HEK293 (cell line): ENCODE measurements around the gene URAD.

Experiments used
- CTCF ChIA-PET: fragments of 350-600 bp; formaldehyde crosslinking; extraction: SDS; loops from one replicate; lab custom pipeline; 2021; ENCODE audit warnings: antibody characterized with exemption; lab: Yijun Ruan, JAX
- POLR2A ChIA-PET: fragments of 300-600 bp; formaldehyde crosslinking; extraction: SDS; loops from one replicate; lab custom pipeline; 2020; ENCODE audit warnings: antibody characterized with exemption, inconsistent platforms; lab: Yijun Ruan, JAX
- H3K27ac ChIP-seq: fragments of 200-500 bp; sonication (Bioruptor generic); 2 replicates; pipeline ENCODE4 v1.5.1; 2014; ENCODE audit warnings: low read depth, low read length, control low read depth, inconsistent platforms; ENCODE audit errors: extremely low read depth
- H3K36me3 ChIP-seq, 2 experiments: fragments of 200-500 bp in 1 of 2; sonication (Bioruptor generic) in 1 of 2; 1 replicate in 1 of 2; 2 replicates in 1 of 2; pipeline ENCODE4 v1.5.1; 2014 to 2017; ENCODE audit warnings: inconsistent platforms in 2 of 2, low read length in 2 of 2; ENCODE audit not compliant: control insufficient read depth in 2 of 2, insufficient read depth in 1 of 2
- H3K4me1 ChIP-seq: fragments of 200-500 bp; sonication (Bioruptor generic); 2 replicates; pipeline ENCODE4 v1.5.1; 2014; ENCODE audit warnings: mild to moderate bottlenecking, low read length, inconsistent platforms; ENCODE audit not compliant: control insufficient read depth, insufficient read depth
- H3K4me3 ChIP-seq: 2 replicates; pipeline ENCODE4 v1.5.1; 2011; ENCODE audit warnings: low read depth, mild to moderate bottlenecking, control low read depth, low read length, moderate library complexity
- H3K9me3 ChIP-seq: fragments of 200-500 bp; sonication (Bioruptor generic); 2 replicates; pipeline ENCODE4 v1.5.1; 2014; ENCODE audit warnings: low read depth, low read length, inconsistent platforms; ENCODE audit not compliant: control insufficient read depth, insufficient read depth
- IKZF3 ChIP-seq: fragments of 450-650 bp; IDR thresholded peaks from 2 replicates; pipeline ENCODE4 v1.5.0; 2018; ENCODE audit warnings: missing biosample characterization, mild to moderate bottlenecking, missing genetic modification characterization, moderate library complexity
- KLF16 ChIP-seq: fragments of 450-650 bp; formaldehyde crosslinking; IDR thresholded peaks from 2 replicates; pipeline ENCODE4 v1.5.1; 2017; ENCODE audit warnings: missing biosample characterization, missing genetic modification characterization
- KLF8 ChIP-seq: fragments of 450-650 bp; formaldehyde crosslinking; IDR thresholded peaks from 2 replicates; pipeline ENCODE4 v1.5.1; 2016; ENCODE audit warnings: missing biosample characterization, missing genetic modification characterization
- MEIS1 ChIP-seq: sonication (generic); formaldehyde crosslinking; IDR thresholded peaks from 2 replicates; pipeline ENCODE4 v1.8.1; 2022; ENCODE audit warnings: missing genetic modification reagents, mild to moderate bottlenecking, borderline replicate concordance
- REPIN1 ChIP-seq: fragments of 450-650 bp; formaldehyde crosslinking; IDR thresholded peaks from 2 replicates; pipeline ENCODE4 v1.5.1; 2017; ENCODE audit warnings: missing biosample characterization, missing genetic modification characterization, low read depth
- SALL2 ChIP-seq: fragments of 450-650 bp; formaldehyde crosslinking; IDR thresholded peaks from 2 replicates; pipeline ENCODE4 v1.5.0; 2017; ENCODE audit warnings: missing biosample characterization, mild to moderate bottlenecking, missing genetic modification characterization, borderline replicate concordance
- SCRT2 ChIP-seq: fragments of 450-650 bp; formaldehyde crosslinking; IDR thresholded peaks from 2 replicates; pipeline ENCODE4 v1.5.1; 2016; ENCODE audit warnings: missing biosample characterization, missing genetic modification characterization
- ZBTB48 ChIP-seq: fragments of 450-650 bp; formaldehyde crosslinking; IDR thresholded peaks from 2 replicates; pipeline ENCODE4 v1.5.1; 2016; ENCODE audit warnings: missing biosample characterization, missing genetic modification characterization
- ZEB2 ChIP-seq: fragments of 450-650 bp; formaldehyde crosslinking; IDR thresholded peaks from 2 replicates; pipeline ENCODE4 v1.5.1; 2016; ENCODE audit warnings: missing biosample characterization, missing genetic modification characterization
- ZFHX2 ChIP-seq: fragments of 450-650 bp; formaldehyde crosslinking; conservative IDR thresholded peaks from 2 replicates; pipeline ENCODE4 v1.5.1; 2016; ENCODE audit warnings: missing biosample characterization, missing genetic modification characterization
- ZFP37 ChIP-seq: fragments of 450-650 bp; formaldehyde crosslinking; IDR thresholded peaks from 2 replicates; pipeline ENCODE4 v1.5.1; 2016; ENCODE audit warnings: missing biosample characterization, missing genetic modification characterization
- ZNF239 ChIP-seq: fragments of 450-650 bp; formaldehyde crosslinking; IDR thresholded peaks from 2 replicates; pipeline ENCODE4 v1.5.1; 2016; ENCODE audit warnings: missing biosample characterization, missing genetic modification characterization
- ZNF513 ChIP-seq: fragments of 450-650 bp; IDR thresholded peaks from 2 replicates; pipeline ENCODE4 v1.5.1; 2018; ENCODE audit warnings: missing biosample characterization, missing genetic modification characterization
- ZNF600 ChIP-seq: fragments of 450-650 bp; formaldehyde crosslinking; IDR thresholded peaks from 2 replicates; pipeline ENCODE4 v1.5.1; 2016; ENCODE audit warnings: missing biosample characterization, missing genetic modification characterization
- ZNF707 ChIP-seq: fragments of 450-650 bp; formaldehyde crosslinking; IDR thresholded peaks from 2 replicates; pipeline ENCODE4 v1.5.1; 2016; ENCODE audit warnings: missing biosample characterization, missing genetic modification characterization
- ZNF768 ChIP-seq: fragments of 450-650 bp; formaldehyde crosslinking; IDR thresholded peaks from 2 replicates; pipeline ENCODE4 v1.5.1; 2018; ENCODE audit warnings: missing biosample characterization, mild to moderate bottlenecking, missing genetic modification characterization
- TF ChIP-seq, protein P1 (sequence below): fragments of 450-650 bp; formaldehyde crosslinking; IDR thresholded peaks from 2 replicates; pipeline ENCODE4 v1.5.1; 2016; ENCODE audit warnings: missing biosample characterization, missing genetic modification characterization
- TF ChIP-seq, protein P2 (sequence below): fragments of 450-650 bp; formaldehyde crosslinking; IDR thresholded peaks from 2 replicates; pipeline ENCODE4 v1.5.1; 2016; ENCODE audit warnings: missing biosample characterization, missing genetic modification characterization
- TF ChIP-seq, protein P3 (sequence below): fragments of 450-650 bp; formaldehyde crosslinking; IDR thresholded peaks from 2 replicates; pipeline ENCODE4 v1.5.1; 2016; ENCODE audit warnings: missing biosample characterization, missing genetic modification characterization
- TF ChIP-seq, protein P4 (sequence below): fragments of 450-650 bp; formaldehyde crosslinking; conservative IDR thresholded peaks from 2 replicates; pipeline ENCODE4 v1.5.1; 2016; ENCODE audit warnings: low read depth, missing biosample characterization, missing genetic modification characterization

URAD gene

GRCh38 chr13:27969082-27969865, 19.2 kb downstream of the URAD start, which contains the start of gene CDX2 (continued):
- TF ChIP-seq ZNF239 (tag by site-specific recombination) (no peak), MEIS1 (no peak), ZFHX2 (tag by site-specific recombination) (peak; percentile 93), ZFP37 (tag by site-specific recombination) (0 out of 2 replicates have a peak, but pooled peaks have one; percentile 0), SALL2 (tag by site-specific recombination) (no peak), ZEB2 (tag by site-specific recombination) (peak; percentile 61), IKZF3 (tag by site-specific recombination) (peak; percentile 97), ZNF768 (tag by site-specific recombination) (no peak), ZNF707 (no peak), KLF8 (tag by site-specific recombination) (0 out of 2 replicates have a peak, but pooled peaks have one; percentile 56)
- TF ChIP-seq, protein P1, sequence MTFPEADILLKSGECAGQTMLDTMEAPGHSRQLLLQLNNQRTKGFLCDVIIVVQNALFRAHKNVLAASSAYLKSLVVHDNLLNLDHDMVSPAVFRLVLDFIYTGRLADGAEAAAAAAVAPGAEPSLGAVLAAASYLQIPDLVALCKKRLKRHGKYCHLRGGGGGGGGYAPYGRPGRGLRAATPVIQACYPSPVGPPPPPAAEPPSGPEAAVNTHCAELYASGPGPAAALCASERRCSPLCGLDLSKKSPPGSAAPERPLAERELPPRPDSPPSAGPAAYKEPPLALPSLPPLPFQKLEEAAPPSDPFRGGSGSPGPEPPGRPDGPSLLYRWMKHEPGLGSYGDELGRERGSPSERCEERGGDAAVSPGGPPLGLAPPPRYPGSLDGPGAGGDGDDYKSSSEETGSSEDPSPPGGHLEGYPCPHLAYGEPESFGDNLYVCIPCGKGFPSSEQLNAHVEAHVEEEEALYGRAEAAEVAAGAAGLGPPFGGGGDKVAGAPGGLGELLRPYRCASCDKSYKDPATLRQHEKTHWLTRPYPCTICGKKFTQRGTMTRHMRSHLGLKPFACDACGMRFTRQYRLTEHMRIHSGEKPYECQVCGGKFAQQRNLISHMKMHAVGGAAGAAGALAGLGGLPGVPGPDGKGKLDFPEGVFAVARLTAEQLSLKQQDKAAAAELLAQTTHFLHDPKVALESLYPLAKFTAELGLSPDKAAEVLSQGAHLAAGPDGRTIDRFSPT (tag by site-specific recombination) = 0 out of 2 replicates have a peak, but pooled peaks have one; percentile 48

DNA sequence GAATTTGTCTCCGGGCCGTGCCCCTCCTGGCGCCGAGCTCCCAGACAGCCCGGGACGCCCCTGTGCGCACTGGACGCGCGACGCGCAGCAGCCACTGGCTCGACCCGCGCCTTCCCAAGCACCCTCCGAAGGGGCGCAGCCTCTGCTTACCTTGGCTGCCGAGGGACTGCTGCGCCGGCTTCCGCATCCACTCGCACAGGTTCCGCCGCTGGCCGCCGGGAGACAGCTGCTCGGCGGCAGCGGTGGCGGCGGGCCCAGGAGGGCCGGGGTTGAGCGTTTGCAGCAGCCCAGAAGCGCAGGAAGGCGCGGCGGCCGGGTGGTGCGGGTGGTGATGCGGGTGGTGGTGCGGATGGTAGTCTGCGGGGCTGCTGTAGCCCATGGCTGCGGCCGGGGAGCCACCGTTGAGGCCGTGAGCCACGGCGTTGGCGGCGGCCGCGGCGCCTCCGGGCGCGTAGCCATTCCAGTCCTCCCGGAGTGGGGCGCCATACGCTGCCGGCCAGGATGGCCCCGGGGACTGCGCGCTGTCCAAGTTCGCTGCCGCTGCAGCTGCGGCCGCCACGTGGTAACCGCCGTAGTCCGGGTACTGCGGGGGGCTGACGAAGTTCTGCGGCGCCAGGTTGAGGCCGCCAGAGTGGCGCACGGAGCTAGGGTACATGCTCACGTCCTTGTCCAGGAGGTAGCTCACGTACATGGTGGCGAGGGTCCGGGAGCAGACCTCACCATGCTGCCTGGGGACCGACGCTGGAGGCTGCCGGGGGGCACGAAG, 20.0 kb downstream of the URAD start:
- Histone ChIP-seq H3K36me3 (peaks cover 0 to 14% of the 10 kb centered on the region in 2 experiments; a peak in 2 of 3 replicates), H3K27ac (peak overlapping the region; percentile 81; the same call in 1 of the 2 replicates), H3K4me1 (no peaks in the 10 kb centered on the region), H3K9me3 (no peaks in the 10 kb centered on the region), H3K4me3 (peak overlapping the region; percentile 47)
- CTCF ChIA-PET = interaction anchor here (1.0 to 1.3 kb wide), 4 partner anchors 10 to 142 kb away, joined by 3 to 5 read pairs (median 4); no protein-coding TSS in a partner anchor
- POLR2A ChIA-PET = no interaction called here
- TF ChIP-seq ZNF513 (tag by site-specific recombination) (no peak), SCRT2 (tag by site-specific recombination) (peak; percentile 32), ZBTB48 (tag by site-specific recombination) (peak; percentile 72; the same call in 1 of the 2 replicates), REPIN1 (tag by site-specific recombination) (no peak), ZNF600 (tag by site-specific recombination) (no peak), KLF16 (tag by site-specific recombination) (peak; percentile 39; the same call in 1 of the 2 replicates)
- TF ChIP-seq, protein P2, sequence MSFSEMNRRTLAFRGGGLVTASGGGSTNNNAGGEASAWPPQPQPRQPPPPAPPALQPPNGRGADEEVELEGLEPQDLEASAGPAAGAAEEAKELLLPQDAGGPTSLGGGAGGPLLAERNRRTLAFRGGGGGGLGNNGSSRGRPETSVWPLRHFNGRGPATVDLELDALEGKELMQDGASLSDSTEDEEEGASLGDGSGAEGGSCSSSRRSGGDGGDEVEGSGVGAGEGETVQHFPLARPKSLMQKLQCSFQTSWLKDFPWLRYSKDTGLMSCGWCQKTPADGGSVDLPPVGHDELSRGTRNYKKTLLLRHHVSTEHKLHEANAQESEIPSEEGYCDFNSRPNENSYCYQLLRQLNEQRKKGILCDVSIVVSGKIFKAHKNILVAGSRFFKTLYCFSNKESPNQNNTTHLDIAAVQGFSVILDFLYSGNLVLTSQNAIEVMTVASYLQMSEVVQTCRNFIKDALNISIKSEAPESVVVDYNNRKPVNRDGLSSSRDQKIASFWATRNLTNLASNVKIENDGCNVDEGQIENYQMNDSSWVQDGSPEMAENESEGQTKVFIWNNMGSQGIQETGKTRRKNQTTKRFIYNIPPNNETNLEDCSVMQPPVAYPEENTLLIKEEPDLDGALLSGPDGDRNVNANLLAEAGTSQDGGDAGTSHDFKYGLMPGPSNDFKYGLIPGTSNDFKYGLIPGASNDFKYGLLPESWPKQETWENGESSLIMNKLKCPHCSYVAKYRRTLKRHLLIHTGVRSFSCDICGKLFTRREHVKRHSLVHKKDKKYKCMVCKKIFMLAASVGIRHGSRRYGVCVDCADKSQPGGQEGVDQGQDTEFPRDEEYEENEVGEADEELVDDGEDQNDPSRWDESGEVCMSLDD (tag by site-specific recombination) = peak; percentile 85
- TF ChIP-seq, protein P3, sequence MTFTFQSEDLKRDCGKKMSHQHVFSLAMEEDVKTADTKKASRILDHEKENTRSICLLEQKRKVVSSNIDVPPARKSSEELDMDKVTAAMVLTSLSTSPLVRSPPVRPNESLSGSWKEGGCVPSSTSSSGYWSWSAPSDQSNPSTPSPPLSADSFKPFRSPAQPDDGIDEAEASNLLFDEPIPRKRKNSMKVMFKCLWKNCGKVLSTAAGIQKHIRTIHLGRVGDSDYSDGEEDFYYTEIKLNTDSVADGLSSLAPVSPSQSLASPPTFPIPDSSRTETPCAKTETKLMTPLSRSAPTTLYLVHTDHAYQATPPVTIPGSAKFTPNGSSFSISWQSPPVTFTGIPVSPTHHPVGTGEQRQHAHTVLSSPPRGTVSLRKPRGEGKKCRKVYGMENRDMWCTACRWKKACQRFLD = no peak
- TF ChIP-seq, protein P4, sequence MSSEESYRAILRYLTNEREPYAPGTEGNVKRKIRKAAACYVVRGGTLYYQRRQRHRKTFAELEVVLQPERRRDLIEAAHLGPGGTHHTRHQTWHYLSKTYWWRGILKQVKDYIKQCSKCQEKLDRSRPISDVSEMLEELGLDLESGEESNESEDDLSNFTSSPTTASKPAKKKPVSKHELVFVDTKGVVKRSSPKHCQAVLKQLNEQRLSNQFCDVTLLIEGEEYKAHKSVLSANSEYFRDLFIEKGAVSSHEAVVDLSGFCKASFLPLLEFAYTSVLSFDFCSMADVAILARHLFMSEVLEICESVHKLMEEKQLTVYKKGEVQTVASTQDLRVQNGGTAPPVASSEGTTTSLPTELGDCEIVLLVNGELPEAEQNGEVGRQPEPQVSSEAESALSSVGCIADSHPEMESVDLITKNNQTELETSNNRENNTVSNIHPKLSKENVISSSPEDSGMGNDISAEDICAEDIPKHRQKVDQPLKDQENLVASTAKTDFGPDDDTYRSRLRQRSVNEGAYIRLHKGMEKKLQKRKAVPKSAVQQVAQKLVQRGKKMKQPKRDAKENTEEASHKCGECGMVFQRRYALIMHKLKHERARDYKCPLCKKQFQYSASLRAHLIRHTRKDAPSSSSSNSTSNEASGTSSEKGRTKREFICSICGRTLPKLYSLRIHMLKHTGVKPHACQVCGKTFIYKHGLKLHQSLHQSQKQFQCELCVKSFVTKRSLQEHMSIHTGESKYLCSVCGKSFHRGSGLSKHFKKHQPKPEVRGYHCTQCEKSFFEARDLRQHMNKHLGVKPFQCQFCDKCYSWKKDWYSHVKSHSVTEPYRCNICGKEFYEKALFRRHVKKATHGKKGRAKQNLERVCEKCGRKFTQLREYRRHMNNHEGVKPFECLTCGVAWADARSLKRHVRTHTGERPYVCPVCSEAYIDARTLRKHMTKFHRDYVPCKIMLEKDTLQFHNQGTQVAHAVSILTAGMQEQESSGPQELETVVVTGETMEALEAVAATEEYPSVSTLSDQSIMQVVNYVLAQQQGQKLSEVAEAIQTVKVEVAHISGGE = peak; percentile 16; the same call in 1 of the 2 replicates
